Astrocyte (in vitro differentiated cells and primary cell): ENCODE data around the gene RFX1.

Source experiments
- CTCF ChIP-seq: IDR thresholded peaks from 2 replicates; pipeline ENCODE4 v1.5.1; 2011; ENCODE audit warnings: low read depth, mild to moderate bottlenecking, inconsistent platforms, low read length, moderate library complexity; ENCODE audit not compliant: insufficient read depth
- EZH2 ChIP-seq: IDR thresholded peaks from 2 replicates; pipeline ENCODE4 v1.6.1; 2012; ENCODE audit warnings: mild to moderate bottlenecking, low read length, inconsistent platforms; ENCODE audit not compliant: insufficient read depth

- TF ChIP-seq CTCF = no peak
- no peak for TF ChIP-seq EZH2
These were observed 85.6 kb downstream of the RFX1 start for GRCh38 chr19:13920524-13920923.
